Activated CD8-positive, alpha-beta memory T cell treated with anti-CD3 and anti-CD28 coated beads, Interleukin-2, amount 10 ng/mL, durations not matched to agents 7 days and 5 days (primary cell): ENCODE data around the gene SZRD1. TPM values are rescaled to one million over a fixed set of nuclear protein-coding genes. Genes with fewer than 3 reads are reported as not detected.

Experiments
- ATAC-seq: fragments of 150-1000 bp; cut with Tn5 transposase; one replicate; pipeline ENCODE4 v1.10.0; 2021; ENCODE audit warnings: moderate library complexity
- CTCF ChIA-PET: fragments of 350-600 bp; sonication (Branson Sonifier 250); formaldehyde crosslinking; loops from one replicate; lab custom pipeline; 2021; ENCODE audit warnings: antibody characterized with exemption; lab: Charles Lee
- DNase-seq: peaks from one replicate; pipeline ENCODE4 v3.0.0-alpha.2; 2020
- H3K27ac Mint-ChIP-seq: one replicate; pipeline ENCODE4 v1.8.0; 2021; ENCODE audit warnings: mild to moderate bottlenecking, mixed read lengths
- H3K27me3 Mint-ChIP-seq: one replicate; pipeline ENCODE4 v1.8.0; 2021; ENCODE audit warnings: mixed read lengths
- H3K36me3 Mint-ChIP-seq: one replicate; pipeline ENCODE4 v1.8.0; 2021; ENCODE audit warnings: mild to moderate bottlenecking, mixed read lengths
- H3K4me1 Mint-ChIP-seq: one replicate; pipeline ENCODE4 v1.8.0; 2021; ENCODE audit warnings: mixed read lengths
- H3K4me3 Mint-ChIP-seq: one replicate; pipeline ENCODE4 v1.8.0; 2021; ENCODE audit warnings: mild to moderate bottlenecking, moderate library complexity, mixed read lengths
- H3K9me3 Mint-ChIP-seq: one replicate; pipeline ENCODE4 v1.8.0; 2022; ENCODE audit warnings: low read depth, mixed read lengths
- total RNA-seq, 2 experiments: library from RNA; stranded (reverse); gene quantifications; one replicate each; pipeline ENCODE4 v1.2.3, GENCODE V29; 2021

The SZRD1 gene
- total RNA-seq, 2 experiments from 2014 or later = 161 to 189 TPM

DNA sequence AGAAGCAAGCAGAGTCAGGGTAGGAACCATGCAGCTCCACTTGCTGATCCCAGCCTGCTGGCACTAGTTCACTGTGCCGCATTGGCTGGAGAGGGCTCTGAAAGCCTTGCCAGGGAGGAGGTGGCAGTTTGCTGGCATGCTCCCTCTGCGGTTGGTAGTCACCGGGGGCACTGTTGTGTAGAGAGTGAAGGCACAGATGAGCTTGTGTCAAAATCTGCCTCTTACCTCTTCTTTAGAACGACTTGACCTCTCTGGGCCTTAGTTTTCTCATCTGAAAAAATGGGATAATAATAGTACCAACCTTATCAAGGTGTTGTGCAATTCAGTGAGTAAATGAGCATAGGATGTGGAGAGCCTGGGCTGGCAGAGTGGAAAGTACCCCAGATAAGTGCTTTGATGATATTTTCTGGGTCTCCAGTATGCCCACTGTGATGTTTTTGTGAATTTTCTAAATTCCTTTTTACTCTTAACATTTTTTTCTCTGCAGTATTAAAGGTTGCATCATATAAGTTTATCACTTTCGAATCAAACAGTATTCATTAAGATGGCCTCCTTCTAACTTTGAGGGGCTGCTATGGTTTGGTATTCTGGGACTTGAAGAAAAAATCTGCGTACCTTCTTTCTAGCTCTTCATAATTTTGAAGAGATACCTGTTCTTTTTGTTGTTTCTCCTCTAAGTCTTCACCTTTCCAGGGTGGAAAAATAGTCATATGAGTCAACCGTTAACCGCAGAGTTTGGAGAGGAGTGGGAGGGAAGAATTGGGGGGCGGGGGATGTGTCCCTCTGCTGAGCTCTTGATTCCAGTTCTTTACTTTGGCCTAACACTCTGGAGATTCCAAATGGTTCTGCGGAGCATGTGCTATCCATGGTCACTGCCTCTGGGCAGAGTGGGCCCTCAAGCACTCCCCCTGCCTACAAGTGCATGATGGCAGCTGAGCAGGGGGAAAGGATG lies 26.8 kb downstream of the SZRD1 start:
- ATAC-seq = no peak
- Mint-ChIP-seq H3K27ac (peak overlapping the region; percentile 56), H3K4me3 (no peak overlapping the region), H3K27me3 (no peaks in the 10 kb centered on the region), H3K9me3 (no peaks in the 10 kb centered on the region), H3K36me3 (peaks cover 32% of the 10 kb centered on the region), H3K4me1 (peaks cover 36% of the 10 kb centered on the region)
- CTCF ChIA-PET = interaction anchor here (1.1 to 1.8 kb wide), 2 partner anchors 20 to 46 kb away, joined by 3 to 5 read pairs; partner anchors contain the start of gene NECAP2
- DNase-seq = no peak

DNA sequence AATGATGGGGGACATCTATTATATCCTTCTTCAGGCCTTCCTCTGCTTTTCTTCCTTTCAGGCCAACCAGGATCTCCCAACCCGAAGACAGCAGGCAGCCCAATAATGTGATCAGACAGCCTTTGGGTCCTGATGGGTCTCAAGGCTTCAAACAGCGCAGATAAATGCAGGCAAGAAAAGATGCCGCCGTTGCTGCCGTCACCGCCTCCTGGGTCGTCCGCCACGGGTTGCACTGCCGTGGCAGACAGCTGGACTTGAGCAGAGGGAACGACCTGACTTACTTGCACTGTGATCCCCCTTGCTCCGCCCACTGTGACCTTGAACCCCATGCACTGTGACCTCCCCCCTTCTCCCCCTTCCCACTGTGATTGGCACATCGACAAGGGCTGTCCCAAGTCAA lies 27.9 kb downstream of the SZRD1 start:
- CTCF ChIA-PET = no interaction called here
- no peak overlapping the region for H3K27ac Mint-ChIP-seq
- H3K9me3 Mint-ChIP-seq = no peaks in the 10 kb centered on the region
- peaks cover 32% of the 10 kb centered on the region for H3K4me1 Mint-ChIP-seq
- peaks cover 34% of the 10 kb centered on the region for H3K36me3 Mint-ChIP-seq
- no peaks in the 10 kb centered on the region for H3K27me3 Mint-ChIP-seq
- no peak for DNase-seq
- H3K4me3 Mint-ChIP-seq = no peak overlapping the region
- no peak for ATAC-seq

DNA sequence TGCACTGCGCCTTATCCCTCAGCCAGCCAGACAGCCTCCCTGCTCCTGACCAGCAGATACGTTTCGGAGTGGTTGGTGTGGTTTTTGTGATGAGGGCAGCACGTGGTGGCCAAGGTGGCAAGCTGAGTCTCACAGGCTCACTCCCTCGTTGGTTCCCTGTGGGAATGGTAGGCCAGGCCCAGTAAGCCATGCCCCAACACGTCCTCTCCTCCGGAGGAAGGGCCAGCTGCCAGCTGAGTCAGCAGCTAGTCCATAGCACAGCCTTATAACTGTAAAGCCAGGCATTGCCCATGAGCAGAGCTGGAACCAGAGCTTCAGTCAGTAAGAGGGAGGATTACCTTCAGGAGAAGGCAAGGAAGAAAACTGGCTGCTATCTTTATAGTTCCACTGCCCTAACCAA lies 29.5 kb downstream of the SZRD1 start:
- DNase-seq (no peak), ATAC-seq (no peak)
- CTCF ChIA-PET = interaction anchor here (1.0 kb wide), 1 partner anchor 24 kb away, joined by 3 read pairs; no protein-coding TSS in a partner anchor
- H3K9me3 Mint-ChIP-seq = no peaks in the 10 kb centered on the region
- no peak overlapping the region for H3K27ac Mint-ChIP-seq
- peaks cover 16% of the 10 kb centered on the region for H3K4me1 Mint-ChIP-seq
- peaks cover 30% of the 10 kb centered on the region for H3K36me3 Mint-ChIP-seq
- H3K4me3 Mint-ChIP-seq = no peak overlapping the region
- no peaks in the 10 kb centered on the region for H3K27me3 Mint-ChIP-seq

DNA sequence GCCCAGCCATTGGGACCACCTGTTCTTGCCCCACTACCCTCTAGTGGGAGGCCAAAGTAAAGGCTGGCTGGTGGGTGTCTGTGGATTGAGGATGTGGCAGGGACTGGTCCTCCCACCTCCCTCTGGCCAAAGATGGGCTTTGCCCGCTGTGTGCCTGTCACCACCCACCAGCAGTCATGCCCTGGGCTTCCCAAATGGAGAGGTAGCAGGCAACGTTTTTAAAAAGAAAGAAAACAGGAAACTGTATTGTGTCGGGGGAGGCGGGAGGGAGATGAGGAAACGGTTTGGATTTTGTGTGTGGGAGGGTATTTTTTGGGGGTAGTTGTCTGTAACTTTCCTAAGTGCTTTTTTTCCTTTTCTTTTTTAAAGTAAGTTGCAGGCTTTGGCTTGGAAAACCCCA lies 30.1 kb downstream of the SZRD1 start:
- ATAC-seq = no peak
- H3K9me3 Mint-ChIP-seq = no peaks in the 10 kb centered on the region
- H3K4me3 Mint-ChIP-seq = no peak overlapping the region
- H3K36me3 Mint-ChIP-seq = peaks cover 30% of the 10 kb centered on the region
- peak overlapping the region; percentile 35 for H3K27ac Mint-ChIP-seq
- CTCF ChIA-PET = no interaction called here
- no peak for DNase-seq
- H3K27me3 Mint-ChIP-seq = no peaks in the 10 kb centered on the region
- peaks cover 11% of the 10 kb centered on the region for H3K4me1 Mint-ChIP-seq

DNA sequence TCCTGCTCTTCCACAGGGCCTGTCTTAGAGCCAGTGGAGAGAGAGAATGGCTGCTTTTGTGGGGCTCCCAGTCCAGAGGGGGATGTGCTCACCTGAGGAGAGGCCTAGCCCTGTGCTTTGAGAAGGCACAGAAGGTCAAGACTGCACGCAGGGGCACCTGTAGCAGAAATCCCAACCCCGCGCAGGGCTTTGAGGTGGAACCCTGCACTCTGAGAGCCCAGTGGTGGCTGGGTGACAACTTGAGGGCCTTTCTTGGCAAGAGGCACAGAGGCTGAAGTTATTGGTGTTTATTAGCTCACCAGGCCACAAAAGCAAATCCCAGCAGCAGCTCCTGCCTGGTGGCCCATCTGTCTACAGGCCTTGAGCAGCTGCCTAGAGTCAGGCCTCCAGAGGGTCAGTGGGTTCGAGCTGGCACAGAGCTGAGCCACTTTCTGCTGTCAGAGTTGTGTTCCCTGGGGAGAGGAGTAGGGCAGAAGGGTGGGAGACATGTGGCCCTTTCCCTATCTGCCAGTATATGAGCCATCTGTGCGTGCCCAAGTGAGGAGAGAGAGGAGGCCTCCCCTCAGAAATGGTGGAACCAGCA lies 31.4 kb downstream of the SZRD1 start:
- no peak overlapping the region for H3K4me3 Mint-ChIP-seq
- ATAC-seq = no peak
- CTCF ChIA-PET = interaction anchor here (0.5 kb wide), 1 partner anchor 802 kb away, joined by 3 read pairs; no protein-coding TSS in a partner anchor
- DNase-seq = no peak
- no peaks in the 10 kb centered on the region for H3K9me3 Mint-ChIP-seq
- H3K27me3 Mint-ChIP-seq = no peaks in the 10 kb centered on the region
- no peaks in the 10 kb centered on the region for H3K4me1 Mint-ChIP-seq
- H3K36me3 Mint-ChIP-seq = peaks cover 21% of the 10 kb centered on the region
- H3K27ac Mint-ChIP-seq = peak overlapping the region; percentile 24

DNA sequence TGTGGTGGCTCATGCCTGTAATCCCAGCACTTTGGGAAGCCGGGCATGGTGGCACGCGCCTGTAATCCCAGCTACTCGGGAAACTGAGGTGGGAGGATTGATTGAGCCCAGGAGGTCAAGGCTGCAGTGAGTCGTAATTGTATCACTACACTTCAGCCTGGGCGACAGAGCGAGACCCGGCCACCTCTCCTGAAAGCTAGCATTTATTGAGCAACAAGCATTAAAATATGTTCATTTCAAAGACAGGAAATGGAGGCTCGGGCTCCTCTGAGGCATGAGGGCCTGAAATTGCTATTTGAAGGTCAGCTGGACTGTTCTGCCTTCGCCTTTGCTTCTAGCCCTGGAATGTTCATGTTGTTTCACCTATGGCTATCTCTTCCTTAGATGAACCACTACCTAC lies 35.7 kb downstream of the SZRD1 start:
- H3K27me3 Mint-ChIP-seq = no peaks in the 10 kb centered on the region
- no peak for ATAC-seq

DNA sequence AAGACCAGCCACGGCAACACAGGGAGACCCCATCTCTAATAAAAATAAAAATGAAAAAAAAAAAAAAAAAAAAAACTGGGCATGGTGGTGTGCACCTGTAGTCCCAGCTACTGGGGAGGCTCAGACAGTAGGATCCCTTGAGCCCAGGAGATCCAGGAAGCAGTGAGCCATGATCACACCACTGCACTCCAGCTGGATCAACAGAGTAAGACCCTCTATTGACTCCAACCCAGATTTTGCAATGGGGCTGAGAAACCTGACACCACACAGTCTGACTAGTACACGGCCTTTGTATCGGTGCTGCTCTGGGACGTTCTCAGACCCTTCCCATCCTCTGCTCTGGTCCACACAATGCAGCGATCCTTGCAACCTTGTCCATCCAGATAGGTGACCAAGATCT lies 38.4 kb downstream of the SZRD1 start:
- H3K27me3 Mint-ChIP-seq = no peaks in the 10 kb centered on the region
- no peak for DNase-seq
- H3K36me3 Mint-ChIP-seq = no peaks in the 10 kb centered on the region
- H3K4me1 Mint-ChIP-seq = no peaks in the 10 kb centered on the region
- no peak overlapping the region for H3K27ac Mint-ChIP-seq
- H3K4me3 Mint-ChIP-seq = no peak overlapping the region
- ATAC-seq = no peak
- H3K9me3 Mint-ChIP-seq = no peaks in the 10 kb centered on the region
- CTCF ChIA-PET = no interaction called here

More for the DNA sequence above, 35.7 kb downstream of the SZRD1 start:
- no peak for DNase-seq
- H3K9me3 Mint-ChIP-seq = no peaks in the 10 kb centered on the region
- no peak overlapping the region for H3K27ac Mint-ChIP-seq
- no peak overlapping the region for H3K4me3 Mint-ChIP-seq
- H3K36me3 Mint-ChIP-seq = peaks cover 3% of the 10 kb centered on the region
- H3K4me1 Mint-ChIP-seq = no peaks in the 10 kb centered on the region
- CTCF ChIA-PET = interaction anchor here (1.0 kb wide), 1 partner anchor 38 kb away, joined by 3 read pairs; the partner anchor contains the start of gene NECAP2

DNA sequence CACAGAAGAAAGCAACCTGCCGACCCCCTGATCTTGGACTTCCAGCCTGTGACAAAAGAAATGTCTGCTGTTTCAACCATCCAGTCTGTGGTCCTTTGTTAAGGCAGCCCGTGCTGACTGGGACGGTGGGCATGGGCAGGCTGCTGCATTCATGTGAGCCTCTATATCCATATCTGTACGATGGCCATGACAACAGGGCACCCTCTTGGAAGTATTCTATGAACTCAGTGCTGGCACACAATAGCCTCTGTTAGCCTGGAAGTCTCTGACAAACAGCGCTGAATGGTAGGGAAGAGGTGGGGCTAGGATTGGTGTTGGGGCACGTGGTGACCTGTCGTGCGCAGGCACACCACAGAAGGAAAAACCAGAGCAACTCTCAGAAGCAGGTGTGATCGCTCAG lies 39.8 kb downstream of the SZRD1 start:
- no peak overlapping the region for H3K4me3 Mint-ChIP-seq
- no peaks in the 10 kb centered on the region for H3K27me3 Mint-ChIP-seq
- H3K36me3 Mint-ChIP-seq = no peaks in the 10 kb centered on the region
- CTCF ChIA-PET = no interaction called here
- ATAC-seq (no peak), DNase-seq (no peak)
- H3K4me1 Mint-ChIP-seq = no peaks in the 10 kb centered on the region
- no peaks in the 10 kb centered on the region for H3K9me3 Mint-ChIP-seq
- no peak overlapping the region for H3K27ac Mint-ChIP-seq

GRCh38 chr1:16409536-16410152 lies 42.6 kb downstream of the SZRD1 start:
- no peaks in the 10 kb centered on the region for H3K36me3 Mint-ChIP-seq
- CTCF ChIA-PET = no interaction called here
- no peaks in the 10 kb centered on the region for H3K4me1 Mint-ChIP-seq
- DNase-seq (no peak), ATAC-seq (no peak)
- no peak overlapping the region for H3K4me3 Mint-ChIP-seq
- no peaks in the 10 kb centered on the region for H3K27me3 Mint-ChIP-seq
- no peak overlapping the region for H3K27ac Mint-ChIP-seq
- no peaks in the 10 kb centered on the region for H3K9me3 Mint-ChIP-seq

DNA sequence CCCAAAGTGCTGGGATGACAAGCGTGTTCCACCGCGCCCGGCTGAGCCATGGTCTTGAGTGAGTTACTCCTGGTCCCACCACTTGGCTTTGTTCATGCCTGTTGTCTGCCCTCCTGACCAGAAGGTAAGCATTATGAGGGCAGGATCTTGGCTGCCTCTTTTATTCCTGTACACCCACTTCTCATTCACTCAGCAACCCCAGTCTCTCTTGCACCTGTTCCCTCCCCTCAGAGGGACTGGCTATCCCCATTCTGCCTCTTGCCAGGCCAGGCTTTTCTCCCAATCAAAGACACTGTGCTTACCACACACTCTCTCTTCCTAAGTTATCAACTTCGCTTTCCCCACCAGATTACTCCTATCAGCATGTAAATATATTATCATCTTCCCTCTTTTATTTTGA lies 43.8 kb downstream of the SZRD1 start:
- Mint-ChIP-seq H3K9me3 (no peaks in the 10 kb centered on the region), H3K27ac (no peak overlapping the region), H3K4me1 (no peaks in the 10 kb centered on the region), H3K27me3 (no peaks in the 10 kb centered on the region), H3K36me3 (no peaks in the 10 kb centered on the region), H3K4me3 (no peak overlapping the region)
- DNase-seq (no peak), ATAC-seq (no peak)
- CTCF ChIA-PET = no interaction called here

DNA sequence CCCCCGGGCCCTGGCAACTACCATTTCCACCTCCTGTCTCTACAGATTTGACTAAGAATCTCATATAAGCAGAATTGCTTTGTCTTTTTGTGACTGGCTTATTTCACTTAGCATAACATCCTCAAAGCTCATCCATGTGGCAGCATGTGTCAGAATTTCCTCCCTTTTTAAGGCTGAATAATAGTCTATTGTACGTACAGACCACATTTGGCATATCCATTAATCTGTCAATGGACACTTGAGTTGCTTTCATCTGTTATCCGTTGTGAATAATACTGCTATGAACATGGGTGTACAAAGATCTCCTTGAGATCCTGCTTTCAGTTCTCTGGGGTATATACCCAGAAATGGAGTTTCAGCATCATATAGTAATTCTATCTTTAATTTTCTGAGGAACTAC lies 46.1 kb downstream of the SZRD1 start:
- peaks cover 4% of the 10 kb centered on the region for H3K4me1 Mint-ChIP-seq
- DNase-seq = no peak
- no peaks in the 10 kb centered on the region for H3K36me3 Mint-ChIP-seq
- H3K9me3 Mint-ChIP-seq = no peaks in the 10 kb centered on the region
- ATAC-seq = no peak
- no peak overlapping the region for H3K27ac Mint-ChIP-seq
- no peak overlapping the region for H3K4me3 Mint-ChIP-seq
- peaks cover 3% of the 10 kb centered on the region for H3K27me3 Mint-ChIP-seq
- CTCF ChIA-PET = no interaction called here

DNA sequence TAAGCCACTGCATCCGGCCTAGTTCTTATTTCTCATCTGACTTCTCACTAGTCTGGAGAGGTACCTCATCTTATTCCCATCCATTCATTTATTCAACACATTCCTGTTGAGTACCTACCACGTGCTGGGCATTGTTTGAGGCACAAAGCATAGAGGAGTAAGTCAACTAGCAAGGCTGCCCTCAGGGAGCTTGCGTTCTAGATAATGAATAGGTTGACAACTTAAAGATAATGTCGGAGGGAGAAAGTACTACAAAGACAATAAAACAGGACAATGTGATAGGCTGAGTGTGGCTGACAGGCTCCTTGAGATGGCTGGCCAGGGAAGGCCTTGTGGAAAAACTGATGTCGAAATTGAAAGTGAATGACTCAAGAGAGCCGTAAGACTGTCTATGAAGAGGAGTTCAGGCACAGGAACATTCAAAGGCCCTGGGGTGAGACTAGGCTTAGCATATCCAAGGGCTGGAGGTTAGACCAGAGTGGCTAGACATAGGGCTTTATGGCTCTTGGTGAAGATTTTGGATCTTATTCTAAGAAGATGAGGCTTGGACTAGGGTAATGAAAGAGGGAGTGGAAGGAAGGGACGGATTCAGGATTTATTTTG lies 51.9 kb downstream of the SZRD1 start:
- Mint-ChIP-seq H3K4me1 (peaks cover 38% of the 10 kb centered on the region), H3K4me3 (no peak overlapping the region), H3K27me3 (peaks cover 15% of the 10 kb centered on the region), H3K9me3 (no peaks in the 10 kb centered on the region), H3K27ac (peak overlapping the region; percentile 6), H3K36me3 (peaks cover 3% of the 10 kb centered on the region)
- CTCF ChIA-PET = interaction anchor here (1.0 kb wide), 1 partner anchor 21 kb away, joined by 3 read pairs; the partner anchor contains the start of gene NECAP2
- ATAC-seq (no peak), DNase-seq (no peak)
